Left renal cortex interstitium (tissue), 4 donors: Measurements from ENCODE around the gene RLF. TPM values are rescaled to one million over a fixed set of nuclear protein-coding genes. Genes with fewer than 3 reads are reported as not detected.

ENCODE experiments used
- DNase-seq, 4 donors: peaks; one replicate each; pipeline ENCODE4 v3.0.0-alpha.2; 2013; ENCODE audit warnings: low read depth in 4 of 4, low spot score in 2 of 4, missing footprints in 1 of 4
- polyA plus RNA-seq, 4 donors: library from polyadenylated mRNA; unstranded; fragments of 120-200 nt; gene quantifications; one replicate each; pipeline ENCODE4 v1.2.1, GENCODE V29; 2013; ENCODE audit not compliant: insufficient read length in 4 of 4

RLF gene
- polyA plus RNA-seq, 4 donors: 21.1 to 26.4 (median 21.9) TPM

DNA sequence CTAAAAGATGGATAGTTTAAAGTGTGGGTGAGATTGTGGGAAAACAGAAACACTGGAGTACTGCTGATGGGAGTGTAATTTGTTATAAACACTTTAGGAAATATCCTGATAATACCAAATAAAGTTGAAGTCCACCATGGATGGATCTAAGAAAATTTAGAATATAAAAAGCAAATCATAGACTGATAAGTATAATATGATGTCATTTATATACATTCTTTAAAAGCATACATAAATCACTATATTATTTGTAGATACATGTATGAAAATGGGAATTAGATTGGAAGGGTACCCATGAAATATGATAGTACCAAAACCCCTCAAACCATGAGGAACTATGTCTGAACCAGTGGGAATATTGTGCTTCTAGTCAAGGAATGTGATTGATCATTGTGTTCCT is 104.7 kb downstream of the RLF start:
- DNase-seq: no peak

DNA sequence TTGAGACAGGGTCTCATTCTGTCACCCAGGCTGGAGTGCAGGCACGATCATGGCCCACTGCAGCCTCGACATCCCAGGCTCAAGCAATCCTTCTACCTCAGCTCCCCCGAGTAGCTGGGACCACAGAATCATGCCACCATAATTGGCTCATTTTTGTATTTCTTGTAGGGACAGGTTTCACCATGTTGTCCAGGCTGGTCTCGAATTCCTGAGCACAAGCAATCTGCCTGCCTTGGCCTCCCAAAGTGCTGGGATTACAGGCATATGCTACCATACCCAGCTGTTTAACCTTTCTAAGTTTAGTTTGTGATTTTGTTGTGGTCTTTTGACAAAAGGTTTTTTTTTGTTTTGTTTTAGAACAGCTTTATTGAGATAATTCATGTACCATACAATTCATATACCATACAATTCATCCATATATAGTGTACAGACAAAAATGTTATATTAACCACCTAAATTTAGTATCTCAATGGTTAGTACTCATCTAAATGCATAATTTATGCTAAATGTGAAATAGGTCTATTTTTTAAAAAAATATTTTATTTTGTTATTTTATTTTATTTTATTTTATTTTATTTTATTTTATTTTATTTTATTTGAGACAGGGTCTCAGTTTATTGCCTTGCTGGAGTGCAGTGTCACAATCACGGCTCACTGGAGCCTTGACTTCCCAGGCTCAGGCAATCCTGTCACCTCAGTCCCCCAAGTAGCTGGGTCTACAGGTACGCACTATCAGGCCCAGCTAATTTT is 105.8 kb downstream of the RLF start:
- DNase-seq: no peak

GRCh38 chr1:40267767-40268187 is 106.6 kb downstream of the RLF start:
- no peak for DNase-seq

GRCh38 chr1:40268211-40268610 is 107.0 kb downstream of the RLF start:
- DNase-seq: no peak

- no peak for DNase-seq
These were observed 109.1 kb downstream of the RLF start for GRCh38 chr1:40270152-40270834.

GRCh38 chr1:40272653-40273213 is 111.5 kb downstream of the RLF start:
- no peak for DNase-seq

DNA sequence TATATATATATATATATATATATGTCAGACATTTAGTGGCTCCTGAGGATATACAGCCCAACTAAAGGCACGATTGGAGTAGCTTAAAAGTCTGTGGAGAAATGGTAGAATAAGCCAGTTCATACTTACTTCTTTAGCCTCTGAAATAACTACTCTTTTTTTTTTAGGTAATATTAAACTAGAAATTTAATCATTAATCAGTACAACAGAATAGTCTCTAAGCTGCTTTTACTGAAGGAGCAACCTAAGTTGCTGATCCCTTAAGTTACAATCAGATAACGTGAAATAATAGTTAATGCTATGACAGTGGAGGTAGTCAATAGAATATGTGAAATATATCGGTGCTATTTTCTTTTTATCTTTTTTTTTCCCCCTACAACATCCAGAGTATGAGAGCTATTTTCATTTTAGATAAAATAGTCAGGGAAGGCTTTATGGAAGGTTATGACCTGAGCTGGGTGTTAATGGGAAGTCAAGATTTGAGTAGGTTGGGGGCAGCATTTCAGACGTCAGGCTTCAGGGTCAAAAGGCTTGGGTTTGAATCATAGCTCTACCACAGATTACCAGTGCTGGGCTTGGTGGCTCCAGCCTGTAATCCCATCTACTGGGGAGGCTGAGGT is 112.5 kb downstream of the RLF start:
- no peak for DNase-seq

DNA sequence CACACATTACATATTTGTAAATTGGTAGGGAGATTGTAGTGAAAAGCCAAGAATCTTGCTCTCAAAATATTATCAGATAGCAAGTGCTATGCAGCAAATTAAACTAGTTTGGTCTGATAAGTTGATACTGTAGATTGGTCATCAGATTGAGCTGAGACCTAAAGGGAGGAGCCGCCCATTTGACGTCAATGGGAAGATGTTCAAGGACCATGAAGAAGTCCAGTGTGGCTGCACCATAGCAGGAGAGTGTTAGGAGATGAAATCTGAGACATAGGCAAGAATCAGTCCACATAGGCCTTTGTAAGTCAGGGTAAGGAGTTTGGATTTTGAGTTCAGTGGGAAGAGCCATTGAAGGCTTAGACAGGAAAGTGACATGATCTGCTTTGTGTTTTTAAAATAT is 113.1 kb downstream of the RLF start:
- no peak for DNase-seq

DNA sequence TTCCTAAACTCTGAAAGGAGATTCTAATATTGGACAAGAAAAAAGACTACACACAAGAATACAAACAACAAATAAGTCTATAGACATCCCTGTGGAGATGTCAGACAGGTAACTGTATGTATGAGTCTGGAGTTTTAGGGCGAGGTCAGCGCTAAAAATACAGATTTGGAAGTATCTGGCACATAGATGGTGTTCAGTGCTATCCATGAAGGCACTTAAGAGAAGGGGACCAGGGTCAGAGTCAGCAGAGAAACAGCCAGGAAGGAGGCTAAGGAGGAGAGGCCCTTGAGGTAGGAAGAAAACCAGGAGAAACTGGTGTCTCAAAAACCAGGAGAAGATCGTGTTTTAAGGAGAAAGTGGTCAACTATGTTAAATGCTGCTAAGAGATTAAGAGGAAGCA is 114.9 kb downstream of the RLF start:
- no peak for DNase-seq

DNA sequence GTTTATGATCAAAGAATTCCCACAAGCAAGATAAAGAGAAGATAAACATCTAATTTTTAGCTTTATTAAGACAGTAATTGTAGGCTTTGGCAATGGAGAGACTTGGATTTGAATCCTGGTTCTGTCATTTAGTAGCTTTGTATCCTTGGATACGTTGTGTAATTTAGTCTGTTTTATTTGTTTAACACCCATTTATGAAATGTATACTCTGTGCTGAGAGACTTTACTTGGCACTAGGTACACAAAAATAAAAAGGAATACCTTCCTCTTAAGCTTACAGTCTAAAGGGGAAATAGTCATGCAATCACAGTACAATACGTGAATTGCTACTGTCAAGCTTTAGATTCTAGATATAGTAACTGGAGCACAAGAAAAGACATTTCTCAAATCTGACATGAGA is 120.7 kb downstream of the RLF start:
- no peak for DNase-seq

Other genes with a start within 250 kb of the RLF start
- gene MFSD2A, start 206.2 kb upstream of the RLF start, polyA plus RNA-seq: 1 to 10 TPM; 1.7 to 3.6 (median 2.6) TPM
- 100 to 1,000 TPM; 166 to 206 (median 182) TPM for gene CAP1, start 120.7 kb upstream of the RLF start, polyA plus RNA-seq
- gene PPT1, start 64.1 kb upstream of the RLF start, polyA plus RNA-seq: 100 to 1,000 TPM in 3 of 4 donors, 10 to 100 TPM in 1; 90.4 to 136 (median 105) TPM
- gene TMCO2, start 86.5 kb downstream of the RLF start, polyA plus RNA-seq: not detected
- gene ZMPSTE24, start 96.8 kb downstream of the RLF start, polyA plus RNA-seq: 10 to 100 TPM; 50.1 to 61.7 (median 55.9) TPM
- 10 to 100 TPM; 19.2 to 39.4 (median 30.2) TPM for gene COL9A2, start 155.9 kb downstream of the RLF start, polyA plus RNA-seq
- 10 to 100 TPM; 20.1 to 27.4 (median 24.3) TPM for gene SMAP2, start 212.3 kb downstream of the RLF start, polyA plus RNA-seq